Retina (tissue), 1 donor: Measurements from ENCODE around the gene TMEM95.

Source experiments
- DNase-seq: peaks from one replicate; pipeline ENCODE4 v3.0.0-alpha.2; 2016

Gene TMEM95

GRCh38 chr17:7405350-7406234 lies 50.6 kb downstream of the TMEM95 start:
- peak; percentile 61 for DNase-seq

- peak; percentile 49 for DNase-seq
These were observed 51.4 kb downstream of the TMEM95 start for GRCh38 chr17:7406235-7406825.
